Skeletal muscle tissue (tissue), 4 donors: ENCODE data around the gene HK1. TPM values are rescaled to one million over a fixed set of nuclear protein-coding genes. Genes with fewer than 3 reads are reported as not detected.
"Not testable (repeated sequence)": the region's sequence is repeated elsewhere in the genome, so short reads cannot be mapped to it uniquely, and the experiment has no call there.

ENCODE experiments used
- H3K27ac ChIP-seq: one replicate; pipeline ENCODE4 v1.7.0; 2013; ENCODE audit warnings: mild to moderate bottlenecking, low read depth, low read length, inconsistent platforms
- H3K27me3 ChIP-seq, 3 donors: one replicate each; pipeline ENCODE4 v1.7.0; 2013; ENCODE audit warnings: low read length in 3 of 3; ENCODE audit not compliant: control insufficient read depth in 3 of 3, insufficient read depth in 3 of 3
- H3K36me3 ChIP-seq, 3 donors: one replicate each; pipeline ENCODE4 v1.7.0; 2013; ENCODE audit warnings: low read length in 3 of 3; ENCODE audit not compliant: control insufficient read depth in 3 of 3, insufficient read depth in 3 of 3
- H3K4me1 ChIP-seq, 3 donors: one replicate each; pipeline ENCODE4 v1.7.0; 2013; ENCODE audit warnings: low read length in 3 of 3, mild to moderate bottlenecking in 3 of 3; ENCODE audit not compliant: control insufficient read depth in 3 of 3, insufficient read depth in 3 of 3
- H3K4me3 ChIP-seq, 3 donors: one replicate each; pipeline ENCODE4 v1.7.0; 2013; ENCODE audit warnings: low read length in 3 of 3
- H3K9ac ChIP-seq, 3 donors: one replicate each; pipeline ENCODE4 v1.7.0; 2013; ENCODE audit warnings: low read length in 3 of 3, mild to moderate bottlenecking in 3 of 3, moderate library complexity in 2 of 3, low read depth in 1 of 3
- H3K9me3 ChIP-seq, 3 donors: one replicate each; pipeline ENCODE4 v1.7.0; 2013; ENCODE audit warnings: low read length in 3 of 3; ENCODE audit not compliant: control insufficient read depth in 3 of 3
- total RNA-seq: library from RNA; depleted of rRNA; stranded (reverse); fragments of >200 nt; gene quantifications from one replicate; pipeline ENCODE4 v1.2.3, GENCODE V29; 2014
- donor health status: Osteomylitis.

The HK1 gene
- total RNA-seq, 1 donor from 2014 or later: 32.4 TPM

DNA sequence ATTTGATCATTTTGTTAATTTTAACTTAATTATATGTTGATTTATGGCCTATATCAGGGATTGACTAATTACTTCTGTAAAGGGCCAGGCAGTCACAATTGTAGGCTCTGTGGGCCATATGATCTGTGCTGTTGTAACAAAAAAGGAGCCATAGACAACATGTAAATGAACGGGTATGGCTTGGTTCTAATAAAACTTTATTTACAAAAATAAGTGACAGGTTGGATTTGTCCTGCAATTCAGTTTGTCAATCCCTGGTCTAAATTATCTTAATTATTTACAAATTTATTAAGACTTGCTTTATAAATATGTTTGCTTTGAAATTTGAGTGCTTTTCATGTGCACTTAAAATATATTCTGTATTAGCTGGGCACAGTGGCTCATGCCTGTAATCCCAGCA, 2.9 kb upstream of the HK1 start:
- H3K4me3 ChIP-seq: no peak overlapping the region
- no peaks in the 10 kb centered on the region for H3K4me1 ChIP-seq
- H3K9me3 ChIP-seq: no peaks in the 10 kb centered on the region
- no peaks in the 10 kb centered on the region for H3K27me3 ChIP-seq
- no peak overlapping the region for H3K27ac ChIP-seq
- H3K9ac ChIP-seq: no peak overlapping the region
- no peaks in the 10 kb centered on the region for H3K36me3 ChIP-seq

DNA sequence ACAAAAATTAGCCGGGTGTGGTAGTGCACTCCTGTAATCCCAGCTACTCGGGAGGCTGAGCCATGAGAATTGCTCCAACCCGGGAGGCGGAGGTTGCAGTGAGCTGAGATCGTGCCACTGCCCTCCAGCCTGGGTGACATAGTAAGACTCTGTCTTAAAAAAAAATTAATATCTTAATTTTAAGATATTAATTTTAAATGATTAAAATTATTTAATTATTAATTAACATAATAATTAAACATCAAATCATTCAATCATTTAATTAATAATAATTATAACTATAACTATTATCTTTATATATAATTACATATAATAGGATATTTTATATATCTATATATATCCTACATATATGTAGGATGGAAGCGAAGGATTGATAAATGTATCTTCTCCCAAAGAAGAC, 1.8 kb upstream of the HK1 start:
- Histone ChIP-seq H3K27me3 (no peaks in the 10 kb centered on the region), H3K4me3 (no peak overlapping the region), H3K9me3 (no peaks in the 10 kb centered on the region), H3K4me1 (no peaks in the 10 kb centered on the region), H3K36me3 (no peaks in the 10 kb centered on the region), H3K9ac (no peak overlapping the region), H3K27ac (no peak overlapping the region)

DNA sequence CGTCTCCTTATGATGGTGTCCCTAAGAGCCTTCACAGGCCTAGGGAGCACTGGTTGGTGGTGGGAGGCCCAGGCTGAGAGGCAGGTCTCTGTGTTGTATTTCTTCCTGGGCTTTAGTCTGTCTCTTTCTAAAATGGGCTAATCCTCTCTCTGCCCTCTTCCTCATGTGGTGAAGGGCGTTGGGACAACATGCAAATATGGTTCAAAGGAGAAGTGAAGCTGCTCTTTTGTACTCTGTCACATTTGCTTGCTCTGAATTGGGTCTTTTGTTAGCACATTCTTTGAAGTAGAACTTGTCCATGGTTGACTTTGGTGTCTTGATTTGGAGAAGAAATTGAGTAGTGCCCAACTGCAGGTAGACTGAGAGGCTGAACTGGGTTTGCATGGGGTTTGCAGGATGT, 814 bp downstream of the HK1 start:
- Histone ChIP-seq H3K36me3 (no peaks in the 10 kb centered on the region), H3K9ac (no peak overlapping the region), H3K27ac (no peak overlapping the region), H3K4me3 (no peak overlapping the region), H3K4me1 (peaks cover 0 to 3% (median 0%) of the 10 kb centered on the region in 3 donors), H3K27me3 (no peaks in the 10 kb centered on the region), H3K9me3 (no peaks in the 10 kb centered on the region)

DNA sequence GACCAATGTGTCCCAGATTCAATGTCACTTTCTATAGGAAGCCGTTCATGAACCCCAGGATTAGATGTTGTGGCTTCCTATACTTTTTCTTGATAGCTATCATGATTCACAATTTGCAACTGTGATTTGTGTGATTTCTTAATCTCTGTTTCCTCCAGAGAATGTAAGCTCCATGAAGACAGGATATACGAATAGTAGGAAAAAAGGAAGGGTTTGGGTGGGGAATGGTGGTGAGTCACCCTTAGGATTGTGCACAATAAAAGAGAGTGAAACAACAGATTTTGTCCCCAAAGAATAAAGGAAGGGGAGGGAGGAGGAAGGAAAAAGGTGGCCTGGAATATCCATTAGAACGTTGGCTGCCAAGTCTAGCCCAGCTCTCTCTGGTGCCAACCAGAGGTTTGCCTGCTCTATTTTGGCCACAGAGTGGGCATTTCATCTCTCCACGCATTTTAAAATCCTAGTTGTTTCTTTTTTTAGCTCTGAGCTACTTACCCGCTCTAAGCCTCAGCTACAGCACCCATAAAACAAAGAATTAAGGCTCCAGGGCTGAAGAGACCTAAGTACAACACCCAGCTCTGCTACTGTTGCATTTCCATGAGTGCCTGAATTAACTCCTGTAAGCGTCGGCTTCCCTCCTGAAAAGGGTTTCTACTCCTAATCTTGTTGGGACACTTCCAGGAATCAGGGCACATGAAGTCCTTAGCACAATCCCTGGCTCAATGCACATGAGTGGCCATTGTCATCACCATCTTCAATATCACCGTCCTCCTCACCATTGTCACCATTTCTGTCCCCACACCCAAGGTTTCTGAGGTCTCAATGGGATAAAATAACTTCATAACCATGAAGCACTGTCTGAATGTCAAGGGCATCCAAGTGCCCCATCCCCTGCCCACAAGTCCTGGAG, 3.5 kb downstream of the HK1 start:
- H3K4me1 ChIP-seq: peaks cover 0 to 3% (median 0%) of the 10 kb centered on the region in 3 donors
- no peak overlapping the region for H3K9ac ChIP-seq
- H3K4me3 ChIP-seq: no peak overlapping the region
- no peaks in the 10 kb centered on the region for H3K9me3 ChIP-seq
- H3K27ac ChIP-seq: no peak overlapping the region
- no peaks in the 10 kb centered on the region for H3K27me3 ChIP-seq
- H3K36me3 ChIP-seq: no peaks in the 10 kb centered on the region

DNA sequence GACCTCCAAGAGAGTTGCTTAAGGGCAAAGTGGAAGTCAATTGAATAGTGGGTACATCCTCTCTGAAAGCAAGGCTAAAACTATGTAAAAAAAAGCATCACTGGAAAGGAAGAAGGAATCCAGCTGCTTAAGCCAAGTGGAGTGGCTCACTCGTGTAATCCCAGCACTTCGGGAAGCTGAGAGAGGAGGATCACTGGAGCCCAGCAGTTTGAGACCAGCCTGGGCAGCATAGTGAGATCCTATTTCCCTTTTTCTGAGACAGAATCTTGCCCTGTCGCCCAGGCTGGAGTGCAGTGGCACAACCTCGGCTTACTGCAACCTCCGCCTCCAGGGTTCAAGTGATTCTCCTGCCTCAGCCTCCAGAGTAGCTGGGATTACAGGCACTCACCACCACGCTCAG, 6.1 kb downstream of the HK1 start:
- H3K27me3 ChIP-seq, H3K27ac ChIP-seq, H3K4me3 ChIP-seq, H3K36me3 ChIP-seq, H3K4me1 ChIP-seq, H3K9ac ChIP-seq, H3K9me3 ChIP-seq: not testable (repeated sequence)

DNA sequence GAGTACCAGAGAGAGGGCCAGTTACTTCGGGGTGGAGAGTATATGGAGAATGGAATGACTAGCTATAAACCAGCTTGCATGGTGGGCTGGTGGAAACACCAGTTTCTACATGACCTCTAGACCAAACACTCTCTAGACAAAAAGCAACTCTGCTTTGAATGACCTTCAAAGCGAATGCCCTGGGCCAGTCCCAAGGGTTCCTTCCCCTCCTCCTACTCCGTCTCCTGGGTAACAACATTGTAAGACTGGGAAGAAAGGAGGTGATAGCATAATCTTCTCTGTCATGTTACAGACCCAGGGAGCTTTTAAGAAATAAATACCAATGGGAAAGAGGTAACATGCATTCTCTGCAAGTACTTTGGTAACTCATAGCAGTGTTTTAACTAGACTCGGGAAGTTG, 7.4 kb downstream of the HK1 start:
- H3K27ac ChIP-seq: no peak overlapping the region
- H3K27me3 ChIP-seq: peaks cover 0 to 2% (median 0%) of the 10 kb centered on the region in 3 donors
- no peak overlapping the region for H3K4me3 ChIP-seq
- no peaks in the 10 kb centered on the region for H3K9me3 ChIP-seq
- H3K9ac ChIP-seq: no peak overlapping the region
- peaks cover 0 to 3% (median 0%) of the 10 kb centered on the region in 3 donors for H3K4me1 ChIP-seq
- H3K36me3 ChIP-seq: no peaks in the 10 kb centered on the region

DNA sequence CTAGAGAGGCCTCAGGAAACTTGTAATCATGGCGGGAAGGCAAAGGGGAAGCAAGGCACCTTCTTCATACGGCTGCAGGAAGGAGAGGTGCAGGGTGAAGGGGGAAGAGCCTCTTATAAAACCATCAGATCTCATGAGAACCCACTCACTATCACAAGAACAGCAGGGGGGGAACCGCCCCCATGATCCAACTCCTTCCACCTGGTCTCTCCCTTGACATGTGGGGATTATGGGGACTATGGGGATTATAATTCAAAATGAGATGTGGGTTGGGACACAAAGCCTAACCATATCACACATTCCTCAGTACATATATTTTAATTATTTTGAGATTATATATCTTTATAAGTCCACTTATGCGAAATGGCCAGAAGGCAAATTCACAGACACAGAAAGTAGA, 8.9 kb downstream of the HK1 start:
- no peak overlapping the region for H3K27ac ChIP-seq
- H3K9me3 ChIP-seq: no peaks in the 10 kb centered on the region
- H3K36me3 ChIP-seq: no peaks in the 10 kb centered on the region
- peaks cover 0 to 2% (median 0%) of the 10 kb centered on the region in 3 donors for H3K27me3 ChIP-seq
- H3K9ac ChIP-seq: no peak overlapping the region
- H3K4me3 ChIP-seq: no peak overlapping the region
- H3K4me1 ChIP-seq: no peaks in the 10 kb centered on the region

DNA sequence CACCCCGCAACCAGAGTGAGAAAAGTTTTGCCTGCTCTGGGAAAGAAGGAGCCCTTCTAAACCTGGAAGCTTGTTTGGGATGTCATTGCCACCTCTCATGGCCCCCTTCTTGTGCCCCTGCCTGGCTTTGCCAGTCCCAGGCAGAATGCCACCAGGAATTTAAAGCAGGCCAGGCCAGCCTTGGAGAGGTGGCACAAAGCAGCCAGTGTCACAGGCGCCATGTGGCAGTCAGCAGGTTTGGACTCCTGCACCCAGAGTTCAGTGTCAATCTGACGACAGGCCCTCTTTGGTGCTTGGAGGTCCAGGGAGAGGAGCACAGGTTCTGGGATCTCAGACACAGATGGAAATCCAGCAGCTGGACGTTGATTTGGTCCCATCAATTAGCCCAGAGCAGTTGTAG, 12.7 kb downstream of the HK1 start:
- Histone ChIP-seq H3K9me3 (no peaks in the 10 kb centered on the region), H3K4me3 (no peak overlapping the region), H3K27ac (no peak overlapping the region), H3K27me3 (peaks cover 0 to 2% (median 0%) of the 10 kb centered on the region in 3 donors), H3K4me1 (no peaks in the 10 kb centered on the region), H3K36me3 (no peaks in the 10 kb centered on the region), H3K9ac (no peak overlapping the region)

DNA sequence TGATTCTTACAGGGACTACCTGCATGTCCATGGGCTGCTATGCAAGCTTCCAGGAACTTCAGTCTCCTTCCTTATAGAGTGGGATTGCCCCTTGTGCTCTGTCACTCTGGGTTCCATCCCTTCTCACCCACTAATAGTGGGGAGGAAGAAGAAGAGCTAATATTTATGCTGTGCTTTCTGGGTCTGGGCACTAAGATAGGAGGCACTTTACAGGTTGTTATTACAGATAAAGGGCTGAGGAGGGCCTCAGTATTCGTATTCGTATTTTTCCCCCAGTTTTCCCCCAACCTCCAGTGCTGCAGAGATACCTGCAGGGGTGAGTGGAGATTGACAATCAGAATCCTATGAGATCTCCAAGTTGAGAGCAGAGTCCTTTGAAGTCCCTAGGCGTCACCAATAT, 14.2 kb downstream of the HK1 start:
- H3K27me3 ChIP-seq: peaks cover 0 to 2% (median 0%) of the 10 kb centered on the region in 3 donors
- no peak overlapping the region for H3K4me3 ChIP-seq
- H3K4me1 ChIP-seq: no peaks in the 10 kb centered on the region
- no peaks in the 10 kb centered on the region for H3K36me3 ChIP-seq
- H3K9ac ChIP-seq: no peak overlapping the region
- H3K9me3 ChIP-seq: no peaks in the 10 kb centered on the region
- no peak overlapping the region for H3K27ac ChIP-seq

DNA sequence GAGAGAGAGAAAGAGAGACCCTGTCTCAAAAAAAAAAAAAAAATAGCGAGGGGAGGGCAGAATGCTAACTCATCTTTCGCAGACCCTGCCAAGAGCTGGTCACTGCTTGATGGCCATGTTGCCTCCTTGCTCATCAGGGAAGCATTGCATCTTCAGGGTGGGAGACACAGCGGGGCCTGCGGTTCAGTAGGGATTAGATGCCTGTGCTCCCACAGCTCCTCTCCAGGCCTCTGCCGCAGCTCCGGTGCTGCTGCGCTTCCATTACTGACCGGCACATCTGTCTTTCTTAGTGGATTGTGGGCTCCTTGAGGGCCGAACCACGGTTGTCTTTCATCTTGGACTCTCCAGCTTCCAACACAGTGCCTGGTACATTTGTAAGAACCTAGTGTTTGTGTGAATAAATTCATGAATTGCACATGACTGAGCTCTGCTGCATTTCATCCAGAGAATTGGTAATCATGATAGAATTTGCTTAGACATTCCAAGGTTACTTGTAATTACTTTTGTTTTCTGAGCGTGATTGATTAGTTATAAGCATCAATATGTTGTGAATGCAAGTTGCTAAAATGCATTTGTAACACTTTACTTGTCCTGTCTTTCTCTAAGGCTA, 16.8 kb downstream of the HK1 start:
- no peaks in the 10 kb centered on the region for H3K4me1 ChIP-seq
- no peaks in the 10 kb centered on the region for H3K9me3 ChIP-seq
- H3K27ac ChIP-seq: no peak overlapping the region

More for the DNA sequence above, 16.8 kb downstream of the HK1 start:
- H3K36me3 ChIP-seq: no peaks in the 10 kb centered on the region
- H3K4me3 ChIP-seq: no peak overlapping the region
- no peak overlapping the region for H3K9ac ChIP-seq
- no peaks in the 10 kb centered on the region for H3K27me3 ChIP-seq
